Caco-2 (cell line): ENCODE data around the gene HMMR. TPM values are rescaled to one million over a fixed set of nuclear protein-coding genes. Genes with fewer than 3 reads are reported as not detected.

ENCODE experiments used
- BruUV-seq: library from RNA; stranded (reverse); fragments of 400-500 nt; replicated peaks from 2 replicates; lab custom pipeline; 2021; lab: Mats Ljungman, UMichigan
- CTCF ChIA-PET: fragments of 300-600 bp; sonication (Branson Sonifier 250); formaldehyde crosslinking; loops from one replicate; lab custom pipeline; 2022; ENCODE audit warnings: antibody characterized with exemption; lab: Charles Lee
- POLR2A ChIA-PET: fragments of 300-600 bp; sonication (Branson Sonifier 250); formaldehyde crosslinking; loops from one replicate; lab custom pipeline; 2022; ENCODE audit warnings: antibody characterized with exemption; lab: Charles Lee
- DNase-seq, 2 experiments: peaks; one replicate each; pipeline versions ENCODE4 v3.0.0 to v3.0.0-alpha.2; 2020 to 2022
- H3K27me3 ChIP-seq: replicated peaks from 2 replicates; pipeline ENCODE4 v1.6.0; 2011; ENCODE audit warnings: low read length; ENCODE audit not compliant: control insufficient read depth, insufficient read depth
- H3K36me3 ChIP-seq: 2 replicates; pipeline ENCODE4 v1.5.1; 2011; ENCODE audit warnings: low read length; ENCODE audit not compliant: control insufficient read depth, insufficient read depth
- H3K4me1 ChIP-seq: fragments of 250-450 bp; sonication (Bioruptor Pico); 2 replicates; pipeline ENCODE4 v1.5.1; 2020; ENCODE audit warnings: mild to moderate bottlenecking
- H3K4me3 ChIP-seq: 2 replicates; pipeline ENCODE4 v1.5.1; 2011; ENCODE audit warnings: low read depth, mild to moderate bottlenecking, control low read depth, low read length
- H3K9me3 ChIP-seq: fragments of 250-450 bp; sonication (Bioruptor Pico); 2 replicates; pipeline ENCODE4 v1.5.1; 2020; ENCODE audit warnings: mild to moderate bottlenecking, moderate library complexity
- H3K27ac Mint-ChIP-seq: one replicate; pipeline ENCODE4 v1.8.0; 2022; ENCODE audit warnings: mixed read lengths; ENCODE audit not compliant: unreplicated experiment
- H3K27me3 Mint-ChIP-seq: one replicate; pipeline ENCODE4 v1.8.0; 2022; ENCODE audit warnings: mixed read lengths; ENCODE audit not compliant: insufficient read depth, unreplicated experiment
- H3K36me3 Mint-ChIP-seq: one replicate; pipeline ENCODE4 v1.8.0; 2022; ENCODE audit warnings: mild to moderate bottlenecking, mixed read lengths; ENCODE audit not compliant: insufficient read depth, unreplicated experiment
- H3K4me1 Mint-ChIP-seq: one replicate; pipeline ENCODE4 v1.8.0; 2022; ENCODE audit warnings: low read depth, mixed read lengths; ENCODE audit not compliant: unreplicated experiment
- H3K4me3 Mint-ChIP-seq: one replicate; pipeline ENCODE4 v1.8.0; 2022; ENCODE audit warnings: mild to moderate bottlenecking, moderate library complexity, mixed read lengths; ENCODE audit not compliant: unreplicated experiment
- H3K9me3 Mint-ChIP-seq: one replicate; pipeline ENCODE4 v1.8.0; 2022; ENCODE audit warnings: mixed read lengths; ENCODE audit not compliant: unreplicated experiment
- CTCF ChIP-seq, 2 experiments: fragments of 200-600 bp in 1 of 2; IDR thresholded peaks; 1 replicate in 1 of 2; 2 replicates in 1 of 2; pipeline versions ENCODE4 v1.5.1 to v1.8.0; 2011 to 2022; ENCODE audit warnings: antibody characterized with exemption in 1 of 2, control low read depth in 1 of 2, inconsistent platforms in 1 of 2, low read depth in 1 of 2, low read length in 1 of 2, mild to moderate bottlenecking in 1 of 2, moderate library complexity in 1 of 2; ENCODE audit not compliant: insufficient read depth in 1 of 2, severe bottlenecking in 1 of 2, unreplicated experiment in 1 of 2
- intact Hi-C: fragments of 100-400 bp; cut with micrococcal nuclease; formaldehyde crosslinking; loops from one replicate; pipeline ENCODE4 v1.10.0; 2022; ENCODE audit not compliant: unreplicated experiment
- total RNA-seq: library from RNA; stranded (reverse); gene quantifications from 2 replicates; pipeline ENCODE4 v1.2.3, GENCODE V29; 2022

HMMR gene
- total RNA-seq, 1 experiment from 2014 or later: 64.2 TPM

DNA sequence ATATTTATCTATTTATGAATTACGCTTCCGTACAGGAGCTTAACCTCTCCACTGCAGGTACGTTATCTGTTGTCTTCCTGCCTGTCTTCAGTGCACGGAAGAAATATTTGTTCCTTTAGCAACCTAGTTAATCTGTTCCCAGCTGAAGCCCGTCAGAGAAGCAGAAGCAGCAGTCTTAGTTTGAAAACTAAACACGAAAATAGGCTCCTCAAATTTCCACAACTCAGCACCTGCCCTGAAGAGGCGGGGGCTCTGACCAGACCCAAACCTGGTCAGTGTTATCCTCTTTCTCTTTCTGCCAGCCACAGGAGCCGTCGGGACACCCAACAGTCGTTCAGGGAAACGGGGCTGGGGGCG lies 992 bp upstream of the HMMR start:
- TSS peak; percentile 65 for BruUV-seq
- no peak for TF ChIP-seq CTCF (IDR thresholded peaks at IDR 0.05; ENCODE audit: insufficient read depth in 1 of 2, low read depth in 1 of 2, low read length in 1 of 2, severe bottlenecking in 1 of 2, unreplicated experiment in 1 of 2)
- no peak for DNase-seq
- CTCF ChIA-PET: interaction anchor here (2.4 kb wide), 1 partner anchor 22 kb away, joined by 9 read pairs; the partner anchor contains the start of gene CCNG1
- no peaks in the 10 kb centered on the region for H3K27me3 Mint-ChIP-seq
- peak overlapping the region; percentile 81 for H3K4me3 Mint-ChIP-seq
- no peaks in the 10 kb centered on the region for H3K9me3 Mint-ChIP-seq
- Histone ChIP-seq H3K27me3 (no peaks in the 10 kb centered on the region), H3K36me3 (no peaks in the 10 kb centered on the region; the same call in 1 of the 2 replicates), H3K4me3 (peak overlapping the region; percentile 62), H3K9me3 (no peaks in the 10 kb centered on the region), H3K4me1 (peaks cover 8% of the 10 kb centered on the region; the same call in 1 of the 2 replicates)
- peak overlapping the region; percentile 100 for H3K27ac Mint-ChIP-seq
- H3K36me3 Mint-ChIP-seq: peaks cover 55% of the 10 kb centered on the region
- H3K4me1 Mint-ChIP-seq: no peaks in the 10 kb centered on the region
- intact Hi-C loops: loop anchor here (1.0 kb wide), 1 partner anchor 10 kb away; no protein-coding TSS in a partner anchor
- POLR2A ChIA-PET: interaction anchor here (1.5 to 4.4 kb wide), 3 partner anchors 21 to 86 kb away, joined by 4 to 120 read pairs (median 19); partner anchors contain the start of genes CCNG1 and MAT2B

DNA sequence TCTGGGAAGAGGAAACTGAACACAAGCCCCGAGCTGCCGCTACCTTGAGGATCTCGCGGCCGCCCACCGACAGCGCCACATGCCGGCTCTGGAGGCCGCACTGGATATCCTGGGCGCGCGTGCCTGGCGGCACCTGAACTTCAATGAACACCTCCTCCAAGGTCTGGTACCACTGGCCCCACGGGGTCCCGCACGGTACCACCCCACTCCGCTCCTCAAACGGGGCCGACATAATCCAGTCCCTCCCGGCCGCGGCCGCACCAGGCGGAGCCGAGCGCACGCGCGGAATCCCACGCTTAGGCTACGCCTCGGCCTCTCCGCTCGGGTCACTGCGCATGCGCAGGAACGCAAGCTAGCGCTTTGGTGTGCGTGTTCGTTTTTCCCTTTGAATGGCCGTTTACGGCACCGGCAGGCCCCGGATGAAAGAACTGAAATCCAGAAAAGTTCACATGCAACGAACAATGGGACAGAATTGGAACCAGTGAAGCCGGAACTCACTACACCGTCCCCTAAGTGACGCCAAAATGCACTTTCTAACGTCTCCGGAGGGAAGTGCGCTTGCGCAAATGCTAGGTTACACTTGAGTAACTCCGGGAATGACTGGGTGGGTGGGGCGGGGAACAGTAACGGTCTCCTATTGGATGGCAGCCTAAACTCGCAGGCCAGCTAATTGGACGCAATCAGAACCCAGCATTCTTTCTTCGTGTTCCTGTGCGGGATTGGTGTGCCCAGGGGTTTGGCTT lies 442 bp upstream of the HMMR start, which contains the start of gene NUDCD2:
Gene NUDCD2, minus strand, starts transcription at position 284 of the 743 bp plus-strand sequence. Its CDS starts 52 bp downstream, at position 232.
- no TSS peak for BruUV-seq
- peak in 1 of 2 experiments; percentile 40 for TF ChIP-seq CTCF (IDR thresholded peaks at IDR 0.05; ENCODE audit: insufficient read depth in 1 of 2, low read depth in 1 of 2, low read length in 1 of 2, severe bottlenecking in 1 of 2, unreplicated experiment in 1 of 2)
- ChIA-PET POLR2A (interaction anchor here (0.6 to 4.4 kb wide), 12 partner anchors 17 to 1160 kb away, joined by 3 to 120 read pairs (median 6); partner anchors contain the start of genes CCNG1 and MAT2B), CTCF (interaction anchor here (0.6 to 2.4 kb wide), 5 partner anchors 22 to 104 kb away, joined by 3 to 9 read pairs (median 4); partner anchors contain the start of genes CCNG1 and MAT2B)
- Mint-ChIP-seq H3K9me3 (no peaks in the 10 kb centered on the region), H3K36me3 (peaks cover 55% of the 10 kb centered on the region), H3K4me3 (peak within 1 kb of the TSS; percentile 81), H3K4me1 (no peaks in the 10 kb centered on the region), H3K27me3 (no peaks in the 10 kb centered on the region), H3K27ac (peak within 1 kb of the TSS; percentile 100)
- Histone ChIP-seq H3K4me1 (peaks cover 8% of the 10 kb centered on the region; the same call in 1 of the 2 replicates), H3K4me3 (peak within 1 kb of the TSS; percentile 84), H3K36me3 (no peaks in the 10 kb centered on the region; the same call in 1 of the 2 replicates), H3K27me3 (no peaks in the 10 kb centered on the region), H3K9me3 (no peaks in the 10 kb centered on the region)
- intact Hi-C loops: loop anchor here (1.0 kb wide), 3 partner anchors 11 to 45 kb away; partner anchors contain the start of genes CCNG1 and MAT2B
- DNase-seq: peak; percentile 95 to 98

GRCh38 chr5:163463063-163463435 lies 2.6 kb downstream of the HMMR start:
- H3K36me3 ChIP-seq: no peaks in the 10 kb centered on the region; the same call in 1 of the 2 replicates
- DNase-seq: no peak
- H3K9me3 ChIP-seq: no peaks in the 10 kb centered on the region
- H3K4me1 ChIP-seq: peaks cover 13% of the 10 kb centered on the region; the same call in 1 of the 2 replicates
- ChIA-PET POLR2A (no interaction called here), CTCF (interaction anchor here (0.7 kb wide), 1 partner anchor 576 kb away, joined by 3 read pairs; no protein-coding TSS in a partner anchor)
- Mint-ChIP-seq H3K27me3 (no peaks in the 10 kb centered on the region), H3K4me1 (peaks cover 5% of the 10 kb centered on the region), H3K9me3 (no peaks in the 10 kb centered on the region), H3K36me3 (peaks cover 41% of the 10 kb centered on the region), H3K4me3 (no peak overlapping the region), H3K27ac (no peak overlapping the region)
- intact Hi-C loops: no loop called here
- BruUV-seq: no TSS peak
- H3K27me3 ChIP-seq: no peaks in the 10 kb centered on the region
- H3K4me3 ChIP-seq: no peak overlapping the region
- TF ChIP-seq CTCF (IDR thresholded peaks at IDR 0.05; ENCODE audit: insufficient read depth in 1 of 2, low read depth in 1 of 2, low read length in 1 of 2, severe bottlenecking in 1 of 2, unreplicated experiment in 1 of 2): no peak
